HEK293T (cell line): ENCODE measurements around the gene ZDHHC11.
"Not testable (repeated sequence)": the region's sequence is repeated elsewhere in the genome, so short reads cannot be mapped to it uniquely, and the experiment has no call there.

Experiments used
- CTBP1 ChIP-seq: fragments of 450-650 bp; IDR thresholded peaks from 2 replicates; pipeline ENCODE4 v1.6.1; 2016; ENCODE audit warnings: borderline replicate concordance
- HDGF ChIP-seq: fragments of 450-650 bp; IDR thresholded peaks from 2 replicates; pipeline ENCODE4 v1.6.1; 2017; ENCODE audit warnings: antibody characterized with exemption, borderline replicate concordance
- SUZ12 ChIP-seq: fragments of 450-650 bp; IDR thresholded peaks from 2 replicates; pipeline ENCODE4 v1.6.1; 2016; ENCODE audit warnings: mild to moderate bottlenecking

GRCh38 chr5:841531-842401 is 9.0 kb downstream of the ZDHHC11 start:
- not testable (repeated sequence) for TF ChIP-seq CTBP1, HDGF, SUZ12
